KMS-11 (cell line): ENCODE data around the gene RGL2.
"Not testable (repeated sequence)": the region's sequence is repeated elsewhere in the genome, so short reads cannot be mapped to it uniquely, and the experiment has no call there.

ENCODE experiments used
- H2AFZ ChIP-seq: fragments of 200-600 bp; sonication (generic); 2 replicates; pipeline ENCODE4 v1.6.1; 2016; ENCODE audit warnings: antibody characterized with exemption, mixed run types, low read depth
- H3K27ac ChIP-seq: fragments of 200-600 bp; sonication (generic); 2 replicates; pipeline ENCODE4 v1.6.1; 2016; ENCODE audit warnings: mild to moderate bottlenecking, mixed run types
- H3K27me3 ChIP-seq: fragments of 200-600 bp; sonication (generic); 2 replicates; pipeline ENCODE4 v1.6.1; 2017; ENCODE audit warnings: mild to moderate bottlenecking, low read depth, mixed run types, moderate library complexity; ENCODE audit not compliant: insufficient read depth
- H3K36me3 ChIP-seq: fragments of 200-600 bp; sonication (generic); 2 replicates; pipeline ENCODE4 v1.6.1; 2017; ENCODE audit warnings: mild to moderate bottlenecking, mixed run types; ENCODE audit not compliant: insufficient read depth
- H3K4me1 ChIP-seq: fragments of 200-600 bp; sonication (generic); 2 replicates; pipeline ENCODE4 v1.6.1; 2016; ENCODE audit warnings: mild to moderate bottlenecking, low read depth, mixed run types; ENCODE audit not compliant: poor library complexity, severe bottlenecking
- H3K4me2 ChIP-seq: fragments of 200-600 bp; sonication (generic); 2 replicates; pipeline ENCODE4 v1.7.0; 2016; ENCODE audit warnings: mild to moderate bottlenecking, mixed run types
- H3K4me3 ChIP-seq: fragments of 200-600 bp; sonication (generic); IDR thresholded peaks from 2 replicates; pipeline ENCODE4 v1.6.1; 2017; ENCODE audit warnings: low read depth, low read length, mixed read lengths; ENCODE audit not compliant: insufficient read depth
- H3K79me2 ChIP-seq: fragments of 200-600 bp; sonication (generic); 2 replicates; pipeline ENCODE4 v1.6.1; 2016; ENCODE audit warnings: low read depth, mixed run types; ENCODE audit not compliant: insufficient read depth
- H3K9ac ChIP-seq: fragments of 200-600 bp; sonication (generic); 2 replicates; pipeline ENCODE4 v1.6.1; 2016; ENCODE audit warnings: mild to moderate bottlenecking, mixed run types
- H4K20me1 ChIP-seq: fragments of 200-600 bp; sonication (generic); 2 replicates; pipeline ENCODE4 v1.6.1; 2016; ENCODE audit warnings: mild to moderate bottlenecking, mixed run types; ENCODE audit not compliant: insufficient read depth
- TF ChIP-seq, protein P1 (sequence below): fragments of 200-600 bp; sonication (generic); conservative IDR thresholded peaks from 2 replicates; pipeline ENCODE4 v1.6.1; 2017; ENCODE audit warnings: low read depth, mild to moderate bottlenecking, antibody characterized with exemption, low read length, moderate library complexity, mixed read lengths

The RGL2 gene

DNA sequence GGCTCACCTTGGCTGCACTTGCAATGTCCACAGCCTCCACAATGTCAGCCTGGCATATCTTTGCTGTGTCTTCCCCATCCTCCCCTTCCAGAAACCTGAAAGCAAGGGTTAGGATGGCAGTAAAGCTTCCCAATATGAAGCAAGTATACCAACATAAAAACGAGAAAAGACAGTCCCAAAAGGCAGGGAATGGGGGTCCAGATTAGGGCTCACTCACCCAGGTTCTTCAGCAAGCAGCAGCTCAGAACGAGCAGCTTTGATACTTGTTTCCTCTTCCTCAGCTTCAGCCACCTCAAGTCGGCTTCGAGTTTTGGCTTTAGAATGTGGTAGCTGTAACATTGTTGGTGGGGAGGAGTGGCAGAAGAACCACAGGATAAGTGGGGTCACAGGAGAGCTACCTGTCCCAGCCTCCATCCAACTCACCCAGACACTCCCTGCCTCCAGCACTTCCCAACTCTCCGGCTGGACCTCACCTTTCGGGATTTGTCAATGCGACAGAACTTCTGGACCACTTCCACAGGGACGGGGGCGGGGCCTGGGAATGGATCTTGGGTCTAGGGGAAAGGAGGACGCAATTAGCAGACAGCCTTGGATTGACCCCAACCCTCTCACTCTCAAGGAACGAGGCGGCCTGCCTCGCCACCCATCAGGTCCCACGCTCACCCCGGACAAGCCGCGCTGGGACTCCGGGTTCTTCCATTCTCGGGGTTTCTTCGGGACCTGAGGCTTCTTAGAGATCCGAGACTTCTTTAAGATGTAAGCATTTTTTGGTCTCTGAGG, 10.4 kb downstream of the RGL2 start:
- H3K79me2 ChIP-seq: peaks cover 23% of the 10 kb centered on the region; the same call in 1 of the 2 replicates
- H3K4me2 ChIP-seq: peak overlapping the region; percentile 96
- H3K9ac ChIP-seq: peak overlapping the region; percentile 40; the same call in 1 of the 2 replicates
- TF ChIP-seq, protein P1, sequence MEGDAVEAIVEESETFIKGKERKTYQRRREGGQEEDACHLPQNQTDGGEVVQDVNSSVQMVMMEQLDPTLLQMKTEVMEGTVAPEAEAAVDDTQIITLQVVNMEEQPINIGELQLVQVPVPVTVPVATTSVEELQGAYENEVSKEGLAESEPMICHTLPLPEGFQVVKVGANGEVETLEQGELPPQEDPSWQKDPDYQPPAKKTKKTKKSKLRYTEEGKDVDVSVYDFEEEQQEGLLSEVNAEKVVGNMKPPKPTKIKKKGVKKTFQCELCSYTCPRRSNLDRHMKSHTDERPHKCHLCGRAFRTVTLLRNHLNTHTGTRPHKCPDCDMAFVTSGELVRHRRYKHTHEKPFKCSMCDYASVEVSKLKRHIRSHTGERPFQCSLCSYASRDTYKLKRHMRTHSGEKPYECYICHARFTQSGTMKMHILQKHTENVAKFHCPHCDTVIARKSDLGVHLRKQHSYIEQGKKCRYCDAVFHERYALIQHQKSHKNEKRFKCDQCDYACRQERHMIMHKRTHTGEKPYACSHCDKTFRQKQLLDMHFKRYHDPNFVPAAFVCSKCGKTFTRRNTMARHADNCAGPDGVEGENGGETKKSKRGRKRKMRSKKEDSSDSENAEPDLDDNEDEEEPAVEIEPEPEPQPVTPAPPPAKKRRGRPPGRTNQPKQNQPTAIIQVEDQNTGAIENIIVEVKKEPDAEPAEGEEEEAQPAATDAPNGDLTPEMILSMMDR: no peak
- H3K36me3 ChIP-seq: no peaks in the 10 kb centered on the region; the same call in 1 of the 2 replicates
- H3K4me3 ChIP-seq: peak overlapping the region; percentile 22
- no peaks in the 10 kb centered on the region for H4K20me1 ChIP-seq
- no peaks in the 10 kb centered on the region for H3K27me3 ChIP-seq
- no peak overlapping the region for H3K27ac ChIP-seq
- H2AFZ ChIP-seq: peak overlapping the region; percentile 40; the same call in 1 of the 2 replicates
- peaks cover 18% of the 10 kb centered on the region for H3K4me1 ChIP-seq

DNA sequence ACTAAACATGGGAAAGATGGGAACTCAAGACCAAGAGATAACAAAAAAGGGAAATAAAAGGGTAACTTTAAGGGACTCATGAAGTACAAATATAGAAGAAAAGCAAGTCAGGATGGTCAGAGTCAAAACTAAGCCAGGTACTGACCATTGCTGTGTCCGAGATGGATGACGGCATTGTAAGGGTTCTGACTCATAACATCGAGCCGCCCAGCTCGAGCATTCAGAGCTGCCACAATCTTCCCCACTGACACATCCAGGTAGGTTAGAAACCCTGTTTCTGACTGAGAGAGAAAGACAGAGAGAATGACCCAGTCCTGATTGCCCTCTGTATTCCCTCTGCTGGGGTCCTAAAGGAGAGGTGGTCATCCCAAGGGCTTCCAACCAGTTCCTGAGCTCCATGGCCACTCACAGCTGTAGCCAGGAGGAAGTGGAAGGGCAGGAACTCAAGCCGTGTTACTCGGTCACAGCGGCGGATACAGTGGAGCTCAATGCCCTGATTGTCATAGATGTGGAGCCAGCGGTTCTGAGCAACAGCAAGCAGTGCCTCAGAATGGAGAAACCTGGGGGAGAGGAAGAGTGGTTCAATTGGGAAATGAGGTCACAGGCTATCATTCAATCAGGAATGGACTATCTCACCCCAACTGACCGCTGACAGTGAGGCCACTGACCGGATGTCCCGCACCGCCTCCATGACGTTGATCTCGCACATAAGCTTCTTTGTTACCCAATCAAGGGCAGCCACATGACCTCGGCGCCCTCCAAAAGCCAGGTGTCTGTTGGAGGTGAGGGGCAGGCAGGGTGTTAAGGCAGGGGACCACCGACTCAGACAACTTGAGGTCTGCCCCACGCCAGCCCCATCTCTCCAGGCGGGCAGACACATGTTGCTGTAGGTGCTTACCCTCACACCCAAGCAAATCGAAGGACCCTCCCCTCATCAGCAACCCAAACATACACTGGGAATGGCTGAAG, 11.5 kb downstream of the RGL2 start:
- Histone ChIP-seq H4K20me1 (no peaks in the 10 kb centered on the region), H3K4me2 (0 out of 2 replicates have a peak overlapping the region, but pooled peaks have one; percentile 96), H3K4me3 (no peak overlapping the region), H2AFZ (no peak overlapping the region), H3K79me2 (peaks cover 23% of the 10 kb centered on the region; the same call in 1 of the 2 replicates), H3K27me3 (no peaks in the 10 kb centered on the region), H3K36me3 (no peaks in the 10 kb centered on the region; the same call in 1 of the 2 replicates), H3K27ac (no peak overlapping the region), H3K9ac (no peak overlapping the region), H3K4me1 (peaks cover 18% of the 10 kb centered on the region)
- TF ChIP-seq, protein P1: no peak

DNA sequence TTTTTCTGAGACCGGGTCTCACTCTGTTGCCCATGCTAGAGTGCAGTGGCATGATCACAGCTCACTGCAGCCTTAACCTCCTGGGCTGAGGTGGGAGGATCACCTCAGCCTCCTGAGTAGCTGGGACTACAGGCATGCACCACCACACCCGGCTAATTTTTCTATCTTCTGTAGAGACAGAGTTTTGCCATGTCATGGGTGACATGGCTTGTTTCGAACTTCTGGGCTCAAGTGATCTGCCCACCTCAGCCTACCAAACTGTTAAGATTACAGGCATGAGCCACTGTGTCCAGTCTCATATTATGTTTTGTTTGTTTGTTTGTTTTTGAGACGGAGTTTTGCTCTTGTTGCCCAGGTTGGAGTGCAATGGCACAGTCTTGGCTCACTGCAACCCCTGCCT, 13.5 kb downstream of the RGL2 start:
- H4K20me1 ChIP-seq, H3K4me3 ChIP-seq, H3K36me3 ChIP-seq, H3K4me2 ChIP-seq, H3K27me3 ChIP-seq, H3K27ac ChIP-seq, H2AFZ ChIP-seq, H3K9ac ChIP-seq: not testable (repeated sequence)
- Histone ChIP-seq H3K4me1 (peaks cover 11% of the 10 kb centered on the region), H3K79me2 (peaks cover 18% of the 10 kb centered on the region; the same call in 1 of the 2 replicates)

DNA sequence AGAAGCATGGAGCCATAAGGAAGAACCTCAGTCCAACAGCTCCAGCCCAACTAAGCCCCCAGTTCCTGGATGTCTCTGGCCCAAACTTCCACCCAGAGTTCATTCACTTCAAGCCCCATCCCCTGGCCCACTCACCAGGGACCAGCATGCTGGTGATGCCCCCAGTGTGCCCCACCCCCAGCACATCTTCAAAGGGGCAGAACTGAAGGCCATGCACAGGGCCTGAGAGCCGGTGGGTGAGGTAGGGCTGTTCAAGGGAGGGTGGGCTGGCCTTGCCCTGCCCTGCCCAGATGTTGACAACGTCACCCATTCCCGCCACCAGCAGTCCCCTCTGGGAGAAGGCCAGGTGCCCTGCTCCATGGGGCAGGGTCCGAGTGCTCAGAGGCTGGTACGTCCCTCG, 18.2 kb downstream of the RGL2 start:
- H3K4me2 ChIP-seq: no peak overlapping the region
- no peaks in the 10 kb centered on the region for H3K79me2 ChIP-seq
- peaks cover 3% of the 10 kb centered on the region; the same call in 1 of the 2 replicates for H3K36me3 ChIP-seq
- no peaks in the 10 kb centered on the region for H3K4me1 ChIP-seq
- no peak overlapping the region for H3K9ac ChIP-seq
- no peaks in the 10 kb centered on the region for H3K27me3 ChIP-seq
- no peak overlapping the region for H3K4me3 ChIP-seq
- H3K27ac ChIP-seq: no peak overlapping the region
- H2AFZ ChIP-seq: no peak overlapping the region
- no peaks in the 10 kb centered on the region for H4K20me1 ChIP-seq
- TF ChIP-seq, protein P1: no peak
